ENCODE measurements around the gene CHN2. TPM values are rescaled to one million over a fixed set of nuclear protein-coding genes. Genes with fewer than 3 reads are reported as not detected.

Gene CHN2
- total RNA-seq, 1 experiment from 2014 or later, result 2.1 TPM

- no peaks in the 10 kb centered on the region for H3K79me2 ChIP-seq (ENCODE audit: insufficient read depth, low read length)
- intact Hi-C loops (cut with micrococcal nuclease), result no loop called here
- ChIA-PET CTCF (no interaction called here), RAD21 (ENCODE audit: low non-redundant PET in 1 of 2, low total read pairs in 2 of 2, uncharacterized antibody in 2 of 2, unreplicated experiment in 2 of 2) (no interaction called here), POLR2A (no interaction called here)
- no peaks in the 10 kb centered on the region for H3K9me2 ChIP-seq (ENCODE audit: insufficient read depth)
- H3K4me1 ChIP-seq (ENCODE audit: control insufficient read depth in 1 of 2, insufficient read depth in 2 of 2, low read length in 2 of 2), result no peaks in the 10 kb centered on the region
- H3K27ac ChIP-seq (ENCODE audit: low read depth, low read length), result no peak overlapping the region
- no peak for TF ChIP-seq SRF (IDR thresholded peaks at IDR 0.05; ENCODE audit: low read depth)
- TF ChIP-seq YY1 (IDR thresholded peaks at IDR 0.05; ENCODE audit: extremely low read depth, insufficient replicate concordance, low read depth, low read length), result no peak
- TF ChIP-seq EZH2phosphoT487 (IDR thresholded peaks at IDR 0.05; ENCODE audit: borderline replicate concordance), result no peak
- TF ChIP-seq, protein P1, sequence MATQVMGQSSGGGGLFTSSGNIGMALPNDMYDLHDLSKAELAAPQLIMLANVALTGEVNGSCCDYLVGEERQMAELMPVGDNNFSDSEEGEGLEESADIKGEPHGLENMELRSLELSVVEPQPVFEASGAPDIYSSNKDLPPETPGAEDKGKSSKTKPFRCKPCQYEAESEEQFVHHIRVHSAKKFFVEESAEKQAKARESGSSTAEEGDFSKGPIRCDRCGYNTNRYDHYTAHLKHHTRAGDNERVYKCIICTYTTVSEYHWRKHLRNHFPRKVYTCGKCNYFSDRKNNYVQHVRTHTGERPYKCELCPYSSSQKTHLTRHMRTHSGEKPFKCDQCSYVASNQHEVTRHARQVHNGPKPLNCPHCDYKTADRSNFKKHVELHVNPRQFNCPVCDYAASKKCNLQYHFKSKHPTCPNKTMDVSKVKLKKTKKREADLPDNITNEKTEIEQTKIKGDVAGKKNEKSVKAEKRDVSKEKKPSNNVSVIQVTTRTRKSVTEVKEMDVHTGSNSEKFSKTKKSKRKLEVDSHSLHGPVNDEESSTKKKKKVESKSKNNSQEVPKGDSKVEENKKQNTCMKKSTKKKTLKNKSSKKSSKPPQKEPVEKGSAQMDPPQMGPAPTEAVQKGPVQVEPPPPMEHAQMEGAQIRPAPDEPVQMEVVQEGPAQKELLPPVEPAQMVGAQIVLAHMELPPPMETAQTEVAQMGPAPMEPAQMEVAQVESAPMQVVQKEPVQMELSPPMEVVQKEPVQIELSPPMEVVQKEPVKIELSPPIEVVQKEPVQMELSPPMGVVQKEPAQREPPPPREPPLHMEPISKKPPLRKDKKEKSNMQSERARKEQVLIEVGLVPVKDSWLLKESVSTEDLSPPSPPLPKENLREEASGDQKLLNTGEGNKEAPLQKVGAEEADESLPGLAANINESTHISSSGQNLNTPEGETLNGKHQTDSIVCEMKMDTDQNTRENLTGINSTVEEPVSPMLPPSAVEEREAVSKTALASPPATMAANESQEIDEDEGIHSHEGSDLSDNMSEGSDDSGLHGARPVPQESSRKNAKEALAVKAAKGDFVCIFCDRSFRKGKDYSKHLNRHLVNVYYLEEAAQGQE (IDR thresholded peaks at IDR 0.05; ENCODE audit: low read depth), result no peak
- TF ChIP-seq CEBPB (IDR thresholded peaks at IDR 0.05; ENCODE audit: low read depth), result no peak
- TF ChIP-seq JUND (IDR thresholded peaks at IDR 0.05), result no peak
- no peak for TF ChIP-seq CBX3 (IDR thresholded peaks at IDR 0.05; ENCODE audit: low read depth)
- TF ChIP-seq ZNF274 (IDR thresholded peaks at IDR 0.05; ENCODE audit: low read depth, low read length), result no peak
- no peak for TF ChIP-seq RAD21 (IDR thresholded peaks at IDR 0.05; ENCODE audit: low read depth)
- TF ChIP-seq ZFX (IDR thresholded peaks at IDR 0.05), result no peak
- no peak for TF ChIP-seq ELF1 (IDR thresholded peaks at IDR 0.05; ENCODE audit: borderline replicate concordance, low read depth)
- TF ChIP-seq EGR1 (IDR thresholded peaks at IDR 0.05; ENCODE audit: low read depth), result no peak
- no peak for TF ChIP-seq SIN3A (IDR thresholded peaks at IDR 0.05; ENCODE audit: low read depth)
- no peak overlapping the region for H3K4me3 ChIP-seq (replicated peaks in 1 of 2; ENCODE audit: low read depth in 1 of 2, low read length in 2 of 2)
- no peaks in the 10 kb centered on the region for H4K20me1 ChIP-seq (ENCODE audit: insufficient read depth)
- H3K27me3 ChIP-seq (ENCODE audit: insufficient read depth, low read length), result no peaks in the 10 kb centered on the region
- no peaks in the 10 kb centered on the region for H3K9me3 ChIP-seq (ENCODE audit: control insufficient read depth in 1 of 2, insufficient read depth in 1 of 2, low read depth in 1 of 2, low read length in 2 of 2)
- DNase-seq (ENCODE audit: low read depth, low spot score) (no peak), ATAC-seq (no peak)
- no peak overlapping the region for H2AFZ ChIP-seq (ENCODE audit: low read depth, low read length, poor library complexity, severe bottlenecking)
- no peak overlapping the region for H3K9ac ChIP-seq (ENCODE audit: low read length)
- no peak overlapping the region for H3K4me2 ChIP-seq (ENCODE audit: low read length)
- no TSS peak for BruUV-seq (replicated peaks)
- no peaks in the 10 kb centered on the region for H3K36me3 ChIP-seq (ENCODE audit: control insufficient read depth in 1 of 2, insufficient read depth in 2 of 2, low read length in 2 of 2)
These were observed 315.5 kb downstream of the CHN2 start for GRCh38 chr7:29510028-29510427.

Data from HCT116 (cell line).